Occipital lobe (tissue), 2 donors: ENCODE measurements around the gene ZDHHC8. TPM values are rescaled to one million over a fixed set of nuclear protein-coding genes. Genes with fewer than 3 reads are reported as not detected.

Source experiments
- DNase-seq: peaks from one replicate; lab custom pipeline; 2025; lab: John Stamatoyannopoulos, UW
- total RNA-seq: library from RNA; depleted of rRNA; stranded (reverse); fragments of >200 nt; gene quantifications from one replicate; pipeline ENCODE4 v1.2.3, GENCODE V29; 2014

Gene ZDHHC8
- total RNA-seq, 1 donor from 2014 or later, result 3.3 TPM

DNA sequence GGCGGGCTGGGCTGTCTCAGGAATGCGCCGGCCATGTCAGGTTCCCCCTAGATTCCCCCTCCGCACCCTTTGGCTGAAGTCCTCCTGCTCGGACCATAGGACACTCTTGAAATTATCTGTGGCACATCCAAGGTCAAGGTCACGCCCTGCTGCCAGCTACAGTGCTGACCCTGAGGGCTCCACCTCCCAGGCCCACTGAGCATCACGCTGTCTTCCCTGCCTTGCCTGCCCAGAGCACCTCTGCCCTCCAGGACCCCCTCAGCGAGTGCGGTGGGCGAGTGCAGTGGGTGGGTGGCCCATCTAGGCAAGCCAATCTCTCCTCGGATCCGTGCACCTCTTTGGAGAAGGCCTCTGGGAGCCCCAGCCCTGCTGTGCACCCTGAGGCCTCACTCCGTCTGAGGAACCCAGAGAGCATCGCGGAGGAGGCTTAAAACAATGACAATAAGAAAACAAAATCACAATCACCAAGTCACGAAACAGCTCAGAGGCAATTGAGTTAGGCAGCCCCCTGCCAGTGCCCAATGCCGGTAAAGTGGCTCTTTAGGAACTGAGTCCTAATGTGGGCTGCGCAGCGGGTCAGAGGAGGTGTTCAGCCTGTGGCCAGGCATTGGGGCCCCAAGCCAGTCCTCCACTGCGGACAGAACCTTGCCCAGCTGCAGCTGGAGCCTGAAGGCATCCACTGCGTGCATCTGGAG is 45.8 kb downstream of the ZDHHC8 start:
- DNase-seq, result no peak

GRCh38 chr22:20178075-20178914 is 46.7 kb downstream of the ZDHHC8 start:
- no peak for DNase-seq

DNA sequence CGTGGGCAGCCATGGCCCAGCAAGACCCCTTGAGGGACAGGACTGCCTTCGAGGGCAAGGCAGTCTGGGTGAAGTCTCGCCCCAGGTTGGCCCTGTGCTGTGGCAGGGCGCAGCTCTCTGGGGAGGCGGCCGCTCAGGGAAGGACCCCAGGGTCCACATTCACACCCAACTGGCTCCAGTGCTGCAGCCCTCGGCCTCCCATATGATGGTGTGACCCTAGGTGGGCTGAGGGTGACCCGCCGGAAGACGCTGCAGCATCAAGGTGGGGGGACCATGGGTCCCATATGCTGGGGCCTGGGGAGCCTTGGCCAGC is 47.3 kb downstream of the ZDHHC8 start:
- DNase-seq, result no peak

DNA sequence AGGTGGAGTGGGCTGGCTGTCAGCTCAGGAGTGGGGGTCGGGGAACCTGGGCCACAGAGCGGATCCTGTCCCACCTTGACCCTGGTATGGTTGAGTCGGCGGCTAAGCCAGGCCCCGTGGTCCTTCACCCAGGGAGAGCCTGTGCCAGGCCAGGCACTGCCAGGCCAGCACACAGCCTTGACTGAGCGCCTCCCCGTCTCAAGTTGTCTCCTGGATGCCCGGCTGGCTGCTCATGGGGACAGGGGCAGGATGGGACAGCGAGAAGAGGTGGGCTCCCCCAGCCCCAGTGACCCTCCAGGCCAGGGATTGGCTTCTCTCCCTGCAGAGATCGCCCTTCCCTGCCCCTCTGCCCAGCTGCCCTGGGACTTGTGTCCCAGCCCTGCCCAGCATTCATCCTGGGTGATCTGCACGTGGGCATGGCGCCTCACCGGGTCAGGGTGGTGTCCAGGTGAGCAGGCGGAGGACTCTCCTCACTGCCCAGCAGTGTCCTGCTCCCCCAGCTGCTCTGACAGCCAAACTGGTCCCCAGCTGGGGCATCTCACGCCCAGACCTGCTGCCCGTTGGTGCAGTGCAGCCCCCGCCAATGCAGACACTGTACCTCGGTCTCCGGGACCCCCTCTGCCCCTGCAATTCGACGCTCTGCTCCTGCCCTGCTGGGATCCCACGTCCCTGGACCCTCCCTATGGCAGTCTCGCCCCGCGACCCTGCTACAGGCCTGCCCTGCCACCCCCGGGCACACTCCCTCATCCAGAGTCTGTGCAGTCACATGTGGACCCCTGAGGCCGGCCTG is 48.0 kb downstream of the ZDHHC8 start:
- DNase-seq, result no peak

DNA sequence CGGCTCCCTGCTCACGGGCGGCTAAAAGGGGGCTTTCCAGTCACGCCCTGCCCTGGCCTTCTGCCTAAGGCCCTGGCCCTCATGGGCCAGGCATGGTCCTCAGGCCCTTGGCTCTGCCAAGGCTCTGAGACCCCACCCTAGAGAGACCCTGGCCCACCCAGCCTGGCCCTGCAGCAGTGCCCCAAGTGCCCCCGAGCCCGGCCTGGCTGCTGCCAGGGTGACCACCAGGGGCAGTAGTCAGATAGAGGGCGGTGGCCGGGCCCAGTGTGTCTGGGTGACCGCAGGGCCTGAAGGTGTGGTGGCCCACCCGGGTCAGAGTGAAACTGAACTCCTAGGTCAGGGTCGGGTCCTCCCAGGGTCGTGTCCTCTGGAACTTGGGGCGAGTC is 48.6 kb downstream of the ZDHHC8 start:
- no peak for DNase-seq

DNA sequence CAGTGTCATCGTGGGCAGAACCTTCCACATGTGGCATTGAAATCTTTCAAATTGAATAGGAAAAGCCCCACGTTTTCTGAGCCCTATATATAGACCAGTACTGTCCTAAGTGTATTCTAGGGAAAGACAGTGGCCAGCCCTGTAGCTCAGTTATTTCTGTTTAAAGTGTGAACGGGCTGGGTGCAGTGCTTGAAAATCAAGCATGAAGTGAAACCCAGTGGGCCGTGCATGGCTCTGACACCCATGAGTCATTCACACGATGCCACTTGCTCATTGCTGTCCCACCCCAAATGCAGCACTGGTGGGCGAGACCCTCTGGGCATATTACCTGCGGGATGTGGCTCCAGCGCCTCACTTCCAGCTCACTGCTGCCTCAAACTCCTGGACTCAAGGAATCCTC is 49.0 kb downstream of the ZDHHC8 start:
- DNase-seq, result no peak

- no peak for DNase-seq
Observed at GRCh38 chr22:20181194-20181883, 49.7 kb downstream of the ZDHHC8 start.

DNA sequence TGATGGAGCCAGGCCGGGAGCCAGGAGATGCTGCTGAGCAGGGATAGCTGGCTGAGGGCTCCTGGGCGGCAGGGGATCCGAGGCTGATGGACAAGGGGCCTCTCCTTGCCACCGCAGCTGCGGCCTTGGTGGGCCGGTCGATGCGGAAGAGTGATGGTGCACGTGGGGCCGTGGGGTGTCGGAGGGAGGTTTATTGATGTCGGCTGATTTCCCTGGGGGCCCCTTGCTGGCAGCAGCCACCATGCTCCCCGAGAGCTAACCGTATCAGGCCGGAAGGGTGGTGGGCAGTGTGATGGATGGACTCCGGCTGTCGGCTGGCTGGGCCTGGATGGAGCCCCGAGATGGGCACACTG is 50.3 kb downstream of the ZDHHC8 start:
- no peak for DNase-seq

DNA sequence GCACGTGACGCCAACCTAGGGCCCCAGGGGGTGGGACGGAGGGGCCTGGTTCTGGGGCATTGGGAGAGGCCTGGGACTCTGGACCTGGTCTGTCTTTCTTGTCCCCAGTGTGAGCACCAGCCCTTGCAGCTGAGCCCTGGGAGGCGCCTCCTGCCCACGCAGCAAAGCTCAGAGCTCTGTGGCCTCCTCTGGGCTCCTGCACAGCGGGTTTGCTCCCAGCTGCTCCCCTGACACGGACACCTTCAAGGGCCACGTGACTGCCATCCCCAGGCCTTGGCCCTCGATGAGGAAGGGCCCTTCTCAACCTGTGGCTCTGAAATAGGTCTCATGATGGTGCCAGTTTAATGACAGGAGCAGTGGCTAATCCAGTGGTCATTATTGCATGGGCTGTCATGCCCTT is 50.8 kb downstream of the ZDHHC8 start:
- DNase-seq, result no peak

DNA sequence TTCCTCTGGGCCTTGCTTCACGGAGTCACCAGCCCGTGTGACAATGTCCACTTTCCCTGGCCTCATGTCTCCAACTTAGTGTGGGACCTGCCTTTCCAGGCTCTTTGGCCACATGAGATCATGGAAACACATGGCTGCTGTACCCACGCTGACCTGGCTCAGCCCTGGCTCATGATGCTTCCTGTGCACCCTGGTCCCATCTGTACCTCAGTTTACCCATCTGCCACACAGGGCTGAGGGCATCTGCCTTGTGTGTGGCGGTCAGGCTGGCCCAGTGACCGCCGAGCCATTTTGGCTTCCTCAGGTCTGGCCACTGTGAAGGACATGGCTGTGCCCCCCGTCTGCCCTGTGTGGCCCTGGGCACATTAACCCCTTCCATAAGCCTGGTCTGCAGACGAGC is 51.5 kb downstream of the ZDHHC8 start:
- no peak for DNase-seq

DNA sequence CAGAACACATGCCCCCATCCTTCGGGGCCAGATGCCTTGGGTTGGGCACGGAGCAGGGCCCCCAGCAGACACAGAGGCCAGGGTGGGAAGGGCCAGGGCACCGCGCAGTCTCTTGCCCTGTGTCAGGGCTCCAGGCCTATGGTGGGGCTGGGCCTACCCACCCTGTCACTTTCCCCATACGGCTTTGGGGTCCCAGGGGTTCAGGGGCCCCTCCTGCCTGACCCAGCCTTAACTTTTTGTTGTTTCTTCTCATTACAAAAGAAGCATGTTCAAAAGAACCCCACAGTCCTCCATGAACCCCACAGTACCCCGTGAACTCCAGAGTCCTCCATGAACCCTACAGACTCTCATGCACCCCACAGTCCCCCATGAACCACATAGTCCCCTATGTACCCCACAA is 52.2 kb downstream of the ZDHHC8 start:
- no peak for DNase-seq

DNA sequence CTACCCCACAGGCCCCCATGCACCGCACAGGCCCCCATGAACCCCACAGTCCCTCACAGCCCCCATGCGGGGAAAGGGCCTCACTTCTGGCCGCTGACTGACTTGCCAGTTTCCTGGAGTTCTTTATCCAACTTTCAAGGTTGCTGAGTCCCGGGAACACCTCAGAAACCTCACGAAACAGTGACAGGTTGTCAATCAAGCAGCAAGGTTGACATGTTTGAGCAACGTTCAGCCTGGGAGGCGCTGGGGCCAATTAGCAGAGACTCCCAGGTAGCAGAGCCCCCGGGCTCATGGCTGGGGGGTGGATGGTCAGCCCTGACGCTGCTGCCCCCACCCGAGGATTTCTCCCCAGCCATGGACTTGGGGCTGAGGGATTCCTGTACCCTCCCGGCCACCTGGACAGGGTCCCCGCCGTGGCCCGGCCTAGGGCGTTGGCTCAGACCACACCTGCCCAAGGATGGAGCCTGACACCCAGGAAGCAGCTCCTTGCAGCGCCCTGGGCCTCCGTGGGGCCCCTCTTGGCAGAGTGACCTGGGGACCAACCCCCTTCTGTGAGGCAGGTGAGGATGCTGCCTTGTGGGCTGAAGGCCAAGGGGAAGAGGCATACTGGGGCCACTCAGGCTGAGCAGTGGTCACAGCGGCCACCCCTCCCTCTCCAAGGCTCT is 53.0 kb downstream of the ZDHHC8 start:
- DNase-seq, result no peak

DNA sequence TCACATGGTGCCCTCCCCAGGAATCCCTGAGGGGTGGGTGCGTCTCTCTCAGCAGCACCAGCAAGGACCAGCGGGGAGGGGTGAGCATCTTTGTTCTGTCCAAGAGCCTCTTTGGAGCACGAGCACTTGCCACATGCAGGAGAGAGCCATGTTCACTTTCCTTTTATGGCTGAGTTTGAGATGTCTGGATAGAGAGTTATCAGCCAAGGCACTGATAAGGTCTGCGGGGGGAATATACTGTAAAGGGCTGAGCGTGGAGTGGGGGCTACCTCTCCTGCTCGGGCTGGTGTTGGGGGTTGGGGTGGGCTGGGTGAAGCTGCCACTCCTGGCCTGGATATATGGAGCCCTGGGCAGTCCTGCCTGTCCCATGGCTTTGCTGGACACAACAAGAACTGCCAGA is 54.1 kb downstream of the ZDHHC8 start:
- no peak for DNase-seq

DNA sequence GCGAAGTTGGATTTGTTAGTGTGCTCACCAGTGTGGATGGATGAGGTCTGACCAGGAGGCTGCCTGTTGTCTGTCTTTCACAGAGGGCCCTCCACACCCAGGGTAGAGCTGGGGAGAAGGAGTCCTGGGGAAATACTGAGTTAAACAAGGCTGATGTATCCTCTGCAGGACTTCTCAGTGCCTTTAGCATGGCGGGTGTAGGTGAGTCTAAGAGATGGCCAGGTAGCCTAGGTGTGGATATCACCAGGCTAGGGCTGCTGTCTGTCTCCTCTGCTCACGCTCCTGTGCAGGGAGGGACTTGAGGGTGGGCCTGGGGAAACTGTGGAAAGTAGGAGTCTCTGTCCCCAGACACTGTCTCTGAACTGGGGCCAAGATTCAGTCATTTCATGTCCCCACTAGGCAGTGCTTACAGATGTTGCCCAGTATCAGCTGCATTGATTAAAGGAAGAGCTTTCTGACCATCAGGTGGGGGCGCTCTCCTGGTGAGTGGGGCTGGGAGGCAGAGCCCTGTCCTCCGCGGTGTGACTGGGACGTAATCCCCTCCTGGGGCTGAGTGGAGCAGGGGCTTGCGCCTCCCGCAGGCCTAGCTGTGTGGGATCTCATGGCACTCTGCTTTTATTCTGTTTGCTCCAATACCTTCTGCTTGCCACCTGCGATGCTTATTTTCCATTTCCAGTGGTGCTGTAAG is 54.7 kb downstream of the ZDHHC8 start:
- no peak for DNase-seq

GRCh38 chr22:20186871-20187546 is 55.4 kb downstream of the ZDHHC8 start:
- no peak for DNase-seq

- DNase-seq, result no peak
Observed at GRCh38 chr22:20187777-20188566, 56.4 kb downstream of the ZDHHC8 start.

GRCh38 chr22:20188567-20188877 is 56.9 kb downstream of the ZDHHC8 start:
- DNase-seq, result no peak

GRCh38 chr22:20191000-20191515 is 59.5 kb downstream of the ZDHHC8 start:
- no peak for DNase-seq

DNA sequence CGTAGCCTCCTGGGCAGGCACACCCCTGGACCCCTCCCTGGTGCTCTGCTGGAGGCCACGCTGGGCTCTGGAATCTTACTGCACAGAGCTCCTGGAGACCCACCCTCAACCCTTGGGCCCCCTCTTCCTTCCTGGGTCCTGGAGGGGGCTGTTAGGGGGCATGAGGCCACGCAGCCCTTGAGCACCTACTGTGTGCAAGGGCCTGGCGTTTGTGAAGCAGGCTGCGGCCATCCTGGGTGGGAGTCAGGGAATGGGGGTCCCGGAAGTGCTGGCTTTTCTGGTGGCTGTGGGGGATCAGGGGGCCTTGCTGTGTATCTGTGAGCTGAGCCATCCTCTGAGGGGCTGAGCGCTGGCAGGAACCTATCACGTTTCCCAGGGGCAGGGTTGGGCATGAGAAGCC is 60.2 kb downstream of the ZDHHC8 start:
- DNase-seq, result no peak
